HCT116 (cell line): ENCODE data around the gene CYP3A5. TPM values are rescaled to one million over a fixed set of nuclear protein-coding genes. Genes with fewer than 3 reads are reported as not detected.

ENCODE experiments used
- ATAC-seq: fragments of 200-7000 bp; cut with Tn5 transposase; 2 replicates; pipeline ENCODE4 v1.9.1; 2020; ENCODE audit warnings: mild to moderate bottlenecking, moderate library complexity
- BruUV-seq: library from RNA; stranded (reverse); fragments of 400-500 nt; replicated peaks from 2 replicates; lab custom pipeline; 2021; lab: Mats Ljungman, UMichigan
- CTCF ChIA-PET: fragments of 300-600 bp; sonication (Branson Sonifier 250); formaldehyde crosslinking; loops from one replicate; lab custom pipeline; 2021; ENCODE audit warnings: antibody characterized with exemption; lab: Charles Lee
- POLR2A ChIA-PET: fragments of 300-600, 350-600 bp; sonication (Branson Sonifier 250); formaldehyde crosslinking; loops from one replicate; lab custom pipeline; 2021; ENCODE audit warnings: antibody characterized with exemption; lab: Charles Lee
- RAD21 ChIA-PET, 2 experiments: fragments of 300-600 bp; sonication (Branson Sonifier 250); formaldehyde crosslinking; loops; one replicate each; lab custom pipeline; 2023; ENCODE audit warnings: low total read pairs in 2 of 2; ENCODE audit not compliant: uncharacterized antibody in 2 of 2, unreplicated experiment in 2 of 2, low non-redundant PET in 1 of 2; lab: Charles Lee
- DNase-seq: peaks from one replicate; pipeline ENCODE4 v3.0.0-alpha.2; 2010; ENCODE audit warnings: low read depth, low spot score
- H2AFZ ChIP-seq: fragments of 200-600 bp; shearing (Covaris generic), sonication (generic); 2 replicates; pipeline ENCODE4 v1.6.1; 2017; ENCODE audit warnings: low read depth, mixed run types, mixed read lengths, antibody characterized with exemption, low read length; ENCODE audit not compliant: poor library complexity, severe bottlenecking
- H3K27ac ChIP-seq: 2 replicates; pipeline ENCODE4 v1.5.1; 2012; ENCODE audit warnings: low read depth, low read length
- H3K27me3 ChIP-seq: fragments of 200-600 bp; sonication (generic); 2 replicates; pipeline ENCODE4 v1.6.1; 2016; ENCODE audit warnings: mixed run types, low read length, mixed read lengths; ENCODE audit not compliant: insufficient read depth
- H3K36me3 ChIP-seq, 2 experiments: fragments of 200-500 bp in 1 of 2; fragments of 200-600 bp in 1 of 2; sonication (Bioruptor generic) in 1 of 2; sonication (generic) in 1 of 2; 2 replicates each; pipeline versions ENCODE4 v1.5.1 to v1.6.1; 2014 to 2016; ENCODE audit warnings: low read length in 2 of 2, inconsistent platforms in 1 of 2, mixed read lengths in 1 of 2, mixed run types in 1 of 2; ENCODE audit not compliant: insufficient read depth in 2 of 2, control insufficient read depth in 1 of 2
- H3K4me1 ChIP-seq, 2 experiments: fragments of 200-600 bp in 1 of 2; sonication (generic) in 1 of 2; 2 replicates each; pipeline versions ENCODE4 v1.5.1 to v1.6.1; 2012 to 2017; ENCODE audit warnings: low read length in 2 of 2, inconsistent platforms in 1 of 2, mild to moderate bottlenecking in 1 of 2, mixed read lengths in 1 of 2, mixed run types in 1 of 2, moderate library complexity in 1 of 2; ENCODE audit not compliant: insufficient read depth in 2 of 2, control insufficient read depth in 1 of 2
- H3K4me2 ChIP-seq: fragments of 200-600 bp; sonication (generic); 2 replicates; pipeline ENCODE4 v1.6.1; 2017; ENCODE audit warnings: mixed run types, low read length, mixed read lengths
- H3K4me3 ChIP-seq, 2 experiments: fragments of 200-600 bp in 1 of 2; sonication (generic) in 1 of 2; replicated peaks in 1 of 2; 2 replicates each; pipeline ENCODE4 v1.5.1; 2011 to 2016; ENCODE audit warnings: low read length in 2 of 2, control low read depth in 1 of 2, low read depth in 1 of 2, mild to moderate bottlenecking in 1 of 2, mixed read lengths in 1 of 2, mixed run types in 1 of 2
- H3K79me2 ChIP-seq: fragments of 200-600 bp; sonication (generic); 2 replicates; pipeline ENCODE4 v1.6.1; 2017; ENCODE audit warnings: mild to moderate bottlenecking, mixed run types, low read length, moderate library complexity, mixed read lengths; ENCODE audit not compliant: insufficient read depth
- H3K9ac ChIP-seq: fragments of 200-600 bp; sonication (generic); 2 replicates; pipeline ENCODE4 v1.6.1; 2016; ENCODE audit warnings: low read length, mixed read lengths
- H3K9me2 ChIP-seq: fragments of 200-600 bp; sonication (generic), shearing (Covaris generic); 2 replicates; pipeline ENCODE4 v1.6.1; 2017; ENCODE audit warnings: mixed run types, mild to moderate bottlenecking, moderate library complexity; ENCODE audit not compliant: insufficient read depth
- H3K9me3 ChIP-seq, 2 experiments: fragments of 200-500 bp in 1 of 2; fragments of 200-600 bp in 1 of 2; sonication (Bioruptor generic) in 1 of 2; sonication (generic) in 1 of 2; 2 replicates each; pipeline ENCODE4 v1.6.1; 2014 to 2017; ENCODE audit warnings: low read length in 2 of 2, mixed read lengths in 2 of 2, inconsistent platforms in 1 of 2, low read depth in 1 of 2, mild to moderate bottlenecking in 1 of 2, mixed run types in 1 of 2, moderate library complexity in 1 of 2; ENCODE audit not compliant: control insufficient read depth in 1 of 2, insufficient read depth in 1 of 2
- H4K20me1 ChIP-seq: fragments of 200-600 bp; sonication (generic), shearing (Covaris generic); 2 replicates; pipeline ENCODE4 v1.6.1; 2017; ENCODE audit warnings: mixed run types, mild to moderate bottlenecking, moderate library complexity; ENCODE audit not compliant: insufficient read depth
- CBX3 ChIP-seq: IDR thresholded peaks from 2 replicates; pipeline ENCODE4 v1.6.1; 2012; ENCODE audit warnings: low read depth
- EGR1 ChIP-seq: IDR thresholded peaks from 2 replicates; pipeline ENCODE4 v1.6.1; 2012; ENCODE audit warnings: low read depth
- ELF1 ChIP-seq: IDR thresholded peaks from 2 replicates; pipeline ENCODE4 v1.6.1; 2012; ENCODE audit warnings: low read depth, borderline replicate concordance
- EZH2 ChIP-seq: fragments of 200-600 bp; sonication (generic); IDR thresholded peaks from 2 replicates; pipeline ENCODE4 v1.6.1; 2017; ENCODE audit warnings: antibody characterized with exemption, mixed run types
- EZH2phosphoT487 ChIP-seq: fragments of 200-600 bp; IDR thresholded peaks from 2 replicates; pipeline ENCODE4 v1.6.1; 2018; ENCODE audit warnings: antibody characterized with exemption, borderline replicate concordance
- FOSL1 ChIP-seq: IDR thresholded peaks from 2 replicates; pipeline ENCODE4 v1.6.1; 2012; ENCODE audit warnings: low read depth
- SRF ChIP-seq: IDR thresholded peaks from 2 replicates; pipeline ENCODE4 v1.6.1; 2012; ENCODE audit warnings: low read depth
- ZFX ChIP-seq: fragments of 450-650 bp; IDR thresholded peaks from 2 replicates; pipeline ENCODE4 v1.6.1; 2017
- intact Hi-C: fragments of 100-400 bp; cut with micrococcal nuclease; formaldehyde crosslinking; loops from 2 replicates; pipeline ENCODE4 v1.10.0; 2022
- total RNA-seq: library from RNA; stranded (reverse); gene quantifications from one replicate; pipeline ENCODE4 v1.2.1, GENCODE V29; 2021; ENCODE audit not compliant: unreplicated experiment
- TF ChIP-seq, protein P1 (sequence below): IDR thresholded peaks from 2 replicates; pipeline ENCODE4 v1.6.1; 2012; ENCODE audit warnings: low read depth
- TF ChIP-seq, protein P2 (sequence below): IDR thresholded peaks from 2 replicates; pipeline ENCODE4 v1.6.1; 2011; ENCODE audit warnings: mild to moderate bottlenecking, low read length, moderate library complexity; ENCODE audit not compliant: insufficient replicate concordance; ENCODE audit errors: extremely low read depth
- TF ChIP-seq, protein P3 (sequence below): IDR thresholded peaks from 2 replicates; pipeline ENCODE4 v1.6.1; 2012

Gene CYP3A5
- total RNA-seq, 1 experiment from 2014 or later, result 1.5 TPM

DNA sequence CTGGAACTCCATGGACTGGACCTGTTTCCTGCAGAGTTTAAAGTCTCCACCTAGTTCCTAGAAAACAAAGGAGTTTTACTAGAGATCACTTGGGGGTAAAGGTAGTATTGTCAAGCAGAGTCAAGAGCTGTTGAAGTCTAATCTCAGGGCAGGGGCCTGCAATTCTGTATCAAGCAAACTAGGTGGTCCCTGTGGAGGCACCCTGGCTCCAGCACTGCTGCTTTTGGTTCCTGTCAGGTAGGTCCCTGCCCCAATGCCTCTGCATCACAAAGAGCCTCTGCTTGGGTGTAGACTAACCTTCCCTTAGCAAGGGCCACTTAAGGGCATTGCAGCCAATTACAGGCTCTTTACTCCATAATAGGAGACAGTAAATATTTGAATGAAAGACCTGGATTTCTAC, 40.5 kb downstream of the CYP3A5 start:
- POLR2A ChIA-PET, result no interaction called here
- CTCF ChIA-PET, result no interaction called here
- Histone ChIP-seq H3K9me2 (no peaks in the 10 kb centered on the region), H3K27ac (no peak overlapping the region), H3K27me3 (no peaks in the 10 kb centered on the region), H2AFZ (no peak overlapping the region), H3K9ac (no peak overlapping the region), H4K20me1 (no peaks in the 10 kb centered on the region), H3K4me3 (no peak overlapping the region), H3K79me2 (no peaks in the 10 kb centered on the region), H3K4me1 (no peaks in the 10 kb centered on the region), H3K36me3 (no peaks in the 10 kb centered on the region), H3K4me2 (no peak overlapping the region), H3K9me3 (no peaks in the 10 kb centered on the region)
- no TSS peak for BruUV-seq
- RAD21 ChIA-PET, result no interaction called here
- intact Hi-C loops, result loop anchor here (10.0 kb wide), 1 partner anchor 196 kb away; no protein-coding TSS in a partner anchor
- no peak for ATAC-seq
- TF ChIP-seq ELF1 (no peak), SRF (no peak), CBX3 (no peak), EZH2phosphoT487 (no peak), EGR1 (no peak), EZH2 (no peak), ZFX (no peak), FOSL1 (no peak)
- TF ChIP-seq, protein P1, sequence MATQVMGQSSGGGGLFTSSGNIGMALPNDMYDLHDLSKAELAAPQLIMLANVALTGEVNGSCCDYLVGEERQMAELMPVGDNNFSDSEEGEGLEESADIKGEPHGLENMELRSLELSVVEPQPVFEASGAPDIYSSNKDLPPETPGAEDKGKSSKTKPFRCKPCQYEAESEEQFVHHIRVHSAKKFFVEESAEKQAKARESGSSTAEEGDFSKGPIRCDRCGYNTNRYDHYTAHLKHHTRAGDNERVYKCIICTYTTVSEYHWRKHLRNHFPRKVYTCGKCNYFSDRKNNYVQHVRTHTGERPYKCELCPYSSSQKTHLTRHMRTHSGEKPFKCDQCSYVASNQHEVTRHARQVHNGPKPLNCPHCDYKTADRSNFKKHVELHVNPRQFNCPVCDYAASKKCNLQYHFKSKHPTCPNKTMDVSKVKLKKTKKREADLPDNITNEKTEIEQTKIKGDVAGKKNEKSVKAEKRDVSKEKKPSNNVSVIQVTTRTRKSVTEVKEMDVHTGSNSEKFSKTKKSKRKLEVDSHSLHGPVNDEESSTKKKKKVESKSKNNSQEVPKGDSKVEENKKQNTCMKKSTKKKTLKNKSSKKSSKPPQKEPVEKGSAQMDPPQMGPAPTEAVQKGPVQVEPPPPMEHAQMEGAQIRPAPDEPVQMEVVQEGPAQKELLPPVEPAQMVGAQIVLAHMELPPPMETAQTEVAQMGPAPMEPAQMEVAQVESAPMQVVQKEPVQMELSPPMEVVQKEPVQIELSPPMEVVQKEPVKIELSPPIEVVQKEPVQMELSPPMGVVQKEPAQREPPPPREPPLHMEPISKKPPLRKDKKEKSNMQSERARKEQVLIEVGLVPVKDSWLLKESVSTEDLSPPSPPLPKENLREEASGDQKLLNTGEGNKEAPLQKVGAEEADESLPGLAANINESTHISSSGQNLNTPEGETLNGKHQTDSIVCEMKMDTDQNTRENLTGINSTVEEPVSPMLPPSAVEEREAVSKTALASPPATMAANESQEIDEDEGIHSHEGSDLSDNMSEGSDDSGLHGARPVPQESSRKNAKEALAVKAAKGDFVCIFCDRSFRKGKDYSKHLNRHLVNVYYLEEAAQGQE, result no peak
- TF ChIP-seq, protein P2, sequence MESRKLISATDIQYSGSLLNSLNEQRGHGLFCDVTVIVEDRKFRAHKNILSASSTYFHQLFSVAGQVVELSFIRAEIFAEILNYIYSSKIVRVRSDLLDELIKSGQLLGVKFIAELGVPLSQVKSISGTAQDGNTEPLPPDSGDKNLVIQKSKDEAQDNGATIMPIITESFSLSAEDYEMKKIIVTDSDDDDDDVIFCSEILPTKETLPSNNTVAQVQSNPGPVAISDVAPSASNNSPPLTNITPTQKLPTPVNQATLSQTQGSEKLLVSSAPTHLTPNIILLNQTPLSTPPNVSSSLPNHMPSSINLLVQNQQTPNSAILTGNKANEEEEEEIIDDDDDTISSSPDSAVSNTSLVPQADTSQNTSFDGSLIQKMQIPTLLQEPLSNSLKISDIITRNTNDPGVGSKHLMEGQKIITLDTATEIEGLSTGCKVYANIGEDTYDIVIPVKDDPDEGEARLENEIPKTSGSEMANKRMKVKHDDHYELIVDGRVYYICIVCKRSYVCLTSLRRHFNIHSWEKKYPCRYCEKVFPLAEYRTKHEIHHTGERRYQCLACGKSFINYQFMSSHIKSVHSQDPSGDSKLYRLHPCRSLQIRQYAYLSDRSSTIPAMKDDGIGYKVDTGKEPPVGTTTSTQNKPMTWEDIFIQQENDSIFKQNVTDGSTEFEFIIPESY, result no peak
- TF ChIP-seq, protein P3, sequence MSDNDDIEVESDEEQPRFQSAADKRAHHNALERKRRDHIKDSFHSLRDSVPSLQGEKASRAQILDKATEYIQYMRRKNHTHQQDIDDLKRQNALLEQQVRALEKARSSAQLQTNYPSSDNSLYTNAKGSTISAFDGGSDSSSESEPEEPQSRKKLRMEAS, result no peak
- DNase-seq, result no peak
